Measurements from ENCODE around the gene ADSS1.

- TF ChIP-seq CTCF (IDR thresholded peaks at IDR 0.05) (no peak), POLR2A (IDR thresholded peaks at IDR 0.05) (no peak)
Observed at GRCh38 chr14:104692261-104692938, 31.6 kb upstream of the ADSS1 start.
